HG02759 (cell line): ENCODE data around the gene MTMR10.
A peak's percentile ranks its signal among the peaks of the same experiment; 100 is the strongest.

ENCODE experiments used
- ATAC-seq: cut with Tn5 transposase; IDR thresholded peaks from one replicate; pipeline ENCODE4 v1.9.1; 2021; ENCODE audit warnings: mild to moderate bottlenecking, moderate library complexity; ENCODE audit not compliant: unreplicated experiment

Gene MTMR10

DNA sequence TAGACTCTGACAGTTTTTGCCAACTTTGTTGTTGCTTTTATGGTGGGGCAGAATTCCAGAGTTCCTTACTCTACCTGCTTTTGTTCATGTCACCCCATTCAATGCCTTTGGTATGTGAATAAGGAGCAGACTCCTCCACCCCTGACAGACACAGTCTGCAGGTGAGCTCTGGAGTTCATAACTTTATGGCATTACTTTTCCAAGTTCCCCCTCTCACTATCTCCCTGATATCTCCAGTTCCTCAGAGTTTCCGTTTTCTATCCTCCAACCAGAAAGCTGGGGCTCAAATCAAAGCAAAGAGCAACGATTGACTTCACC is 23.1 kb upstream of the MTMR10 start:
- no peak for ATAC-seq

DNA sequence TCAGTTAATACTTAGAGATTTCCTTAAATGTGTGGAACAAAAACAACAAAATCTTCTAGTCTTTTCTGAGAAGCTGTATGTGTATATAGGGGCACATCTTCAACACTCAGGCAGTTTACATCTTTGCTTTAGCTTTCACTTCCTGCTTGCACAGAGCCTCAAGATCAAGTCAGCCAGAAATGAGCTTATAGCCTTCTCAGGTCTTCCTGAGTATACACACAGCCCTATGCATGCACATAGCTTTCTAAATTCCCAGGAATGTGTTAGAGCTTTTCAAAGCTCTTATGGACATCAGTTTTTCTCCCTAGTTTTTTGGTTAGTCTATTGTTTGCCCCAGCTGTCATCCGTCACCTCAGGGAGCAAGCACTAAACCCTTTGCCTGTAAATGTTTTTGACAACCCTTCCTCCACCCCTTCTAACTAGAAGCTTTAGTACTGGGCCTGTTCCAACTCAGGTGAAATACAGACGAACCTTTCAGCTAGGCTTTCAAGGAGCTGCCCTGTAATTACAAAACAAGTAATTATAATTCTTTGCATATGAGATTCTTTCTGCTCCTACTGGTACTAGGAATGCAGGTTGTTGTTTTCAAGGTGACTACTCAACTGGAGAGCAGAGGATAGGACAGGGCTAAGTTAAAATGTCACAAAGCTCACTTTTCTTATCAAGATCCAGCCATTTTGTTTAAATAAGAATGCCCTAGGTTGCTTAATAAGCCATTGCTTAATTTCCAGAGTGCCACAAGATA is 22.6 kb upstream of the MTMR10 start:
- peak; percentile 68 for ATAC-seq

DNA sequence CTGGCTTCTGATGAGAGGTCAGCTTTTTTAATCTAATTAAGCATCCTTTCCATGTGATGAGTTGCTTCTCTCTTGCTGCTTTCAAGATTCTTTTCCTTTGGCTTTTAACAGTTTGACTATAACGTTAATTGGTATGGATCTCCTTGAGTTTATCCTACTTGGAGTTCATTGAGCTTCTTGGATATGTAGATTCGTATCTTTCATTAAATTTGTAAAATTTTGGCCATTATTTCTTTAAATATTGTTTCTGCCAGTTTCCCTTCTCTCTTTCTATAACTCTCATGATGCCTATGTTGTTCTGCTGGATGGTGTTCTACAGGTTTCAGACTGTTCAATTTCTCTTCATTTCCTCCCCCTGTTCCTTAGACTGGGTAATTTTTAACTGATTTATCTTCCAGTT is 21.0 kb upstream of the MTMR10 start:
- no peak for ATAC-seq

DNA sequence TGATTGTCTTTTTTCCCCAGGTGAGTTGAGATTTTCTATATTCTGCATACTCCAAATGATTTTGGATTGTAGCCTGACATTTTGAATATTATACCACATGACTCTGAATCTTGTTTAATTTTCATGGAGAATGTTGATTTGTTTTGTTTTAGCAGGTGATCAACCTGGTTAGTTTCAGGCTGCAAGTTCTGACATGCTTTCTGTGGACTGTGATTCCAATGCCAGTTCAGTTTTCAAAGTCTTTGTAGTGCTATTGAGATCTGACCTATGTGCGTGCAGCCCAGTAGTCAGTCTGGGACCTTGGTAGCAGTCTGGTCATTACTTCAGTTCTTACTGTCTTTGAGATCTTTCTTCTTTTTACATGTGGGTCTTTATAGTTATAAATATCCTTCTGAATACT is 18.6 kb upstream of the MTMR10 start:
- ATAC-seq, result no peak

DNA sequence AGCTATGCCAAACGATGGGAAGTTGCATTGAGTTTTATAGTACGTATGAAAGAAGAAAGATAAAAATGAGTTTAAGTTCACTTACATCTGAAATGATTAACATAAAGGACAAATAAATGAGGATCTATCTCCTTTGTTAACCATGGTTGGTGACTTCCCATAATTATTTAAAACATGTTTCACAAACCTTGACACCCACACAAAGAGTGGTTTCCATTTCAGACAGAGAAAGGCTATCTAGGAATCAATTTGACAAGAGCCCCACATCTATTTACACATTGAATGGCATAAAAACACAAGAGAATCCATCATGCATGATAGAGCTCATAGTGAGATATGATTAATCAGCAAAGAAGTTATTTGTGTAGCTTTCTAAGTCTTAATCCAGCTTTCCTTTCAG is 14.2 kb upstream of the MTMR10 start:
- no peak for ATAC-seq

DNA sequence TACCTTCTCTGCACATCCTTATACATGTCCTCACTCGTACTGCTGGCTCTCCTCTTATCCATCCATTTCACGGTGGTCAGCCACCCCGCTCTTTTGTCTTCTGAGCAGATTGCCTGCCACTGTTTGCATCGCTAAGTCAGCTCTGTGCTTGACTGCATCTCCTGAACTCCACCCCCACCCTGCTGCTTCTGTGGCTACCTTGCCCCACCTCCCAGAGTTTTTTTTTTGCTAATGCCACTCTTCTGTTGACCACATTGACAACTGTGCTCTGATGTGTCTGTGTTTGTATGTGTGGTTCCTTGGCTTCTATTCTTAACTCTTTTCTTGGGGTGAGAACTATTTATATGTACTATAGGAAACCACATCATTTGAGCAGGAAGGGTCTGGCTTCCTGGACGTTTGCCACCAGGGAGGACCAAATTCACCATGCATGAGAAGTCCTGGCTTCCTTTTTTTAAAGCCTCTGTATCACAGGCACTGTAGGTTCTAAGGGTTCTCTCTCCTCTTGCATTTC is 12.8 kb upstream of the MTMR10 start:
- peak; percentile 98 for ATAC-seq

DNA sequence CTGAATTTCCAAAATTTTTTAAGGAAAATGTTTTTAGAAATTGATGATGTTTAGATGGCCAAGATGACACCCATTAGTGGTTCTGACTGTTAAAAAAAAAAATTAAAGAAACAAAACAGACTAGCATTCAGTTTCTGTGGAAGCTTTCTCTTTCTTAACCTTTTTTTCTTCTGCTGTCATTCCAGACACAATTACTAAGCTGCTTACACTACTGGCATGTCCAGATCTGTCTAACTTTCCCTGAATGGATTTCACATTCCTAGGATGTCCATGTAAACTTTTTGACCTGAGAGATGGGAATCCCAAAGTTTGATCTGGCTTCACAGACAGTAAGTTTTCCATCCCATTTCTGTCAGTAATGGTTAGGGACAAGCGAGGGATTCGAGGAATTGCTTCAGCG is 10.3 kb upstream of the MTMR10 start:
- no peak for ATAC-seq

- no peak for ATAC-seq
Observed at GRCh38 chr15:30999729-31000128, 8.3 kb upstream of the MTMR10 start.

DNA sequence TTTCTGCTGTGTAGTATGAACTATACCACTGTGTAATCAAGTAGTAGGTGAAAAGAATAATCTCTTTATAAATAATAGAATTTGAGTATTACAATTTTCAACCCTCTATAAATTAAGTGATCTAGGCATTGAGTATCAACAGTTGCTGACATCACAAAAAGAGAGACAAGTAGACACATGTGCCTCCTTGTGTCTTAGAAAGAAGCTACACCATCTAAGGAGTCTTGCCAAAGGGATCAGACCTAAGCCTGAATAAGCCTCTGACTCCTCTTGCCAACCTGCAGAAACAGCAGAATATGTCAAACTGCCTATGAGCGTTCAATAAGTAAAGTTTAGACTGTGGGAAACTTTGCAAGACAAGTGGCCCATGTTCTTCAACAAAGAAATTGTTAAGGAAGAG is 5.8 kb upstream of the MTMR10 start:
- no peak for ATAC-seq

DNA sequence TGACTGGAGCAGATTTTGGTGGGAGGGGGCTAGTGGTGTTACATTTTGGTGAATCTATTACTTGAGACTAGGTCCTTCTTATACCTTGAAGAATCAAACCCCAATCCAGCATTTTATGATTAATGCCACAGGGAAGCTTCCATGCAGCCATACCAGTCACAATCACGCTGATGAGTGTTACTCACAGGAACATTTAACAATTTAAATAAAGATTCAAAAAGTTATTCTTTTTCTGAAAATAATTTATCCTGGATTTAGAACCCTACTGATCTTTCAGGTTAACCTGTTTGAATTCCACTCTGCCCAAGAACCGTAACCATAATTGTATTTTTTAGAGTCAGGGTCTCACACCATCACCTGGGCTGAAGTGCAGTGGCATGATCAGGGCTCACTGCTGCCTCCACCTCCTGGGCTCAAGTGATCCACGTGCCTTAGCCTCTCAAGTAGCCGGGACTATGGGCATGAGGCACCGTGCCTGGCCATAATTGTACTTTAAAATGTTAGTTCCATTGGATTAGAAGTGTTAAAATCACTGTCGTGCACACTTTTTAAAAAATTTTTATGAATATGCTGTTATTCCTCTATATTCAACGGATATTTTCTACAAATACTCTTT is 929 bp upstream of the MTMR10 start:
- no peak for ATAC-seq

DNA sequence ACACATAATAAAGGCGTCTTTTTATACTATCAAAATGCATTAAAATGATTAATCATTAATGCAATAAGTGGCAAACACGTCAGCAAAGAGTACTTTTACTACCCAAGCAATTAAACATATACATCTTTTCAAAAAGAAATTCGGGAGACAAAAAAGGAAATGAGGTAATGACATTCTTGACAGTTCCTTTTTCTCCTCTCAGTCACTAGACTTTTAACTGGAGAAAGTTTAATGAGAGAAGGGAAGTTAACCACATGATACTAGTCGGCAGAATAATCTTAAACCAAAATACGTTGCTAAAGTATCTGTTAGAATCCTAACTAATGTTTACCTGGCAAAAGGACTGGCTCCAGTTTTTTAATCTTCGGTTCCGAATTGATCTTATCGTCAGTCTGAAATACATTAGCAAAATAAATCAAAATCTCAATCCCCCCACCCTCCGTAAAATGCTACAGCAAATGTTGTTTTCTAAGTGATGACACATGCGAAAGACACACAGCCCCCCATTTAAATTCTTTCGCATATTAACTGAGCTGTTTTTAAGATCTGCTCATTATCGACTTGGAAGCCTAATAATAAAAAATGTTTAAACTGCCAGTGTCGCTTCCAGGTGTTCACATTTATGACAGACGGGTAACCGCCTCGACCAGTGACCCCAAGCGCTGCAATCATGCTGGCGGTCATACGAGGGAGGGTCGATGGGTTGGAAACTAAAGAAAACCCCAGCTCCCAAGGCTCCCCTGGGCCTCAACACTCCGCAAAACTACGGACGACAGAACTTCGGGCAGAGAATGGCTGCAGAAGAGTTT is 778 bp downstream of the MTMR10 start:
- ATAC-seq, result no peak

DNA sequence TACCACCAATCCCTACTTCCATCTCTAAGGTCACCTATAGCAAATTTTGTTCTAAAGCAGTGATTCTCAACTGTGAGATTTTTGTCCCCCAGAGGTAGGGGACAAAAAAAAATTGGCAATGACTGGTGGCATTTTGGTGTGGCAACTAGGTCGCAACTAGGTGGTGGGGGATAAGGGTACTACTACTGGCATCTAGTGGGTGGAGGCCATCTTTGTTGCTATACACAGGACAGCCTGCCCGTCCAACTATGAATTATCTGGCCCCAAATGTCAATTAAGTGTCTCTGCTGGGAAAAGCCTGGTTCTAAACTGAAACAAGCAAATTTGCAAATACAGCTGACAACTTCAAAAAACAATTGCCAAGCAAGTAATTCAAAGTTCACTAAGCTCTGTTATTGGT is 1.4 kb downstream of the MTMR10 start:
- no peak for ATAC-seq

DNA sequence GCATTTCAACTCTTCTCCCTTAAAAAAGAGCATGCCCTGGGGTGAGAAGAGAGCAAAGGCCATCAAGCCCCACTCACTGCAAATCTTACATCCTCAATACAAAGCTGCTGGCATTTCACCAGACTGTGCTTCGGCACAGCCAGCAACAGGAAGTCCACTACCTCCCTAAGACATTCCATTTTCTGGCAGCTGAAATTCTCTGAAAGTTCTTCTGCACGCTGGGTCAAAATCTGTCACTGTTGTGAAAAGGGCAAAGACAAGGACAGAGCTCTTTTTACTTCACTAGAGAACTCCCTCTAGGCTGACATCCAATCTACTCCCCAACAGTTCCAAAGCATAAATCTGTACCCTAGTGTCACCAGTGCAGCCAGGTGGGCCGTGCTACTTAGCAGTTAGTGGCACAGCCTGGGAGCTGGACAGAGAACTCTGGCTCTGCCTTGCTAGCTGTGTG is 6.3 kb downstream of the MTMR10 start:
- peak; percentile 39 for ATAC-seq

DNA sequence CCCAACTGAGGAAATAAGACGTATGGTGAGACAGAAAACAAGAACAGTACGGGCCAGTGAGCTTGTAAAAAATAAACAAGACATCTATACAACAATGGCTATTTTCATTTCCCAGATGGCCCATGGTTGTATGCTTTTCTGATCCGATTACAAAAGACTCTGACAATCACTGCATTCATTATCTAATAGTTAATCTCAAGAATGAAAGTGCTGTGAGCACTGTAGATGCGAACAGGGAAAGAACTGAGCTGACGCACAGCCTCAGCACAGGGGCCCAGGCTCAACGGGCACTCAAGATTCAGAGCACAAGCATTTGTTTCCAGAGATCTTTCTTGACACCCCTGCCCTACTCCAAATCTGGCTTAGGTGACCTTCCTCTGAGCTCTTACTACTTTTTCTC is 6.9 kb downstream of the MTMR10 start:
- peak; percentile 60 for ATAC-seq

- ATAC-seq, result peak; percentile 9
Observed at GRCh38 chr15:30984118-30984517, 7.3 kb downstream of the MTMR10 start.

- ATAC-seq, result no peak
Observed at GRCh38 chr15:30979457-30979856, 12.0 kb downstream of the MTMR10 start.

GRCh38 chr15:30978328-30978727 is 13.1 kb downstream of the MTMR10 start:
- no peak for ATAC-seq

DNA sequence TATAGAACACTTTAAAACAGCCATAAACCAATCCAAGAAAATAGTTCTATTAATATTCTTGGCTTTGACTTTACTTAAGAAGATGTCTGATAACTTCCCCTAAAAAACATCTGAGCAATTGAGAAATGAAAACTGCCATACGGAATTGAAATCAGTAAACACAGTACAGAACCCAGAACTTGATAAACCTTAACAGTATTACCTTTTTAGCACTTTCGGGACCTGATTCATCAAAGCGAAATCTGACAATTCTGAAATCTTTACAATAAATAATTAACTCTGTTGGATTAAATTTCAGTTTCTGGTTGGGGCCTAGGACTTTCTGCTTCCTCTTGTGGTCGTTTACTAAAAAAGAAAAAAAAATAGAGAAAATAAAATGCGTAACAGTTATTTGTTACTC is 17.3 kb downstream of the MTMR10 start:
- ATAC-seq, result no peak

DNA sequence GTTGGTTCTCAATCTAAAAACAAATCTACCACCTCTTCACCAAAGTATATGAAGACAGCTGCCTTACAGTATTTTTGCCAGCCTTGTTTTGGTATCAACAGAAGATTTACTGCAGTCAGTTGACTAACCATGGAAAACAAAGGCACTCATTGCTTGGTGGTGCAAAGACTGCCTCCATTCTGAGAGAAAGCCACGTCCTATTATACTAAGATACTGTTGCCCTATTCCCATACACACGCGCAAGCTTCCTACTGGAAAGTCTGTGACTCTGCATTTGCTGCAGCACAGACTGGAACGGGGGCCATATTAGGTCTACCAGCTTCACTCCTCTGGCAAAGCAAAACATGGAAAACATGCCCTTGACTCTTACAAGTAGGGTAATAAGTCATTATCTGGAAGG is 18.0 kb downstream of the MTMR10 start:
- ATAC-seq, result no peak

- no peak for ATAC-seq
Observed at GRCh38 chr15:30969724-30970123, 21.7 kb downstream of the MTMR10 start.

DNA sequence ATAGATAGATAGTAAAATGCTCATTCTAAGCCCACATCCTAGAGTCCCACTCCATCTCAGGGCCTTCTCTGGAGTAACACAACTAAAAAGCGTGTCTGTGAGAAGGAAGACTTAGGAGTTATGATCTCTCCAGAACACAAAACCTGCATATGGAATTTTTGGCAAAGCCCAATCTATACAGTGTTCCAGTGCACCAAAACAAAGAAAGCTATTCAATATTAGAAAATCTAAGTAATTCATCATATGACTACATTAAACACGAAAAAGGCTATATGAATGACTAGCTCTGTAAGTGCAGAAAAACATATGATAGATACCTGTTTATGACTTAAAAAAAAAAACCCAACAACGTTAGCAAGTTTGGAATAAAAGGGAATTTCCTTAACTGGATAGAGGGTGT is 27.7 kb downstream of the MTMR10 start:
- no peak for ATAC-seq

GRCh38 chr15:30962659-30963058 is 28.8 kb downstream of the MTMR10 start:
- no peak for ATAC-seq
